ENCODE measurements around the gene ADORA1. TPM values are rescaled to one million over a fixed set of nuclear protein-coding genes. Genes with fewer than 3 reads are reported as not detected.

The ADORA1 gene
- total RNA-seq, 1 donor from 2014 or later, result 4.1 TPM

DNA sequence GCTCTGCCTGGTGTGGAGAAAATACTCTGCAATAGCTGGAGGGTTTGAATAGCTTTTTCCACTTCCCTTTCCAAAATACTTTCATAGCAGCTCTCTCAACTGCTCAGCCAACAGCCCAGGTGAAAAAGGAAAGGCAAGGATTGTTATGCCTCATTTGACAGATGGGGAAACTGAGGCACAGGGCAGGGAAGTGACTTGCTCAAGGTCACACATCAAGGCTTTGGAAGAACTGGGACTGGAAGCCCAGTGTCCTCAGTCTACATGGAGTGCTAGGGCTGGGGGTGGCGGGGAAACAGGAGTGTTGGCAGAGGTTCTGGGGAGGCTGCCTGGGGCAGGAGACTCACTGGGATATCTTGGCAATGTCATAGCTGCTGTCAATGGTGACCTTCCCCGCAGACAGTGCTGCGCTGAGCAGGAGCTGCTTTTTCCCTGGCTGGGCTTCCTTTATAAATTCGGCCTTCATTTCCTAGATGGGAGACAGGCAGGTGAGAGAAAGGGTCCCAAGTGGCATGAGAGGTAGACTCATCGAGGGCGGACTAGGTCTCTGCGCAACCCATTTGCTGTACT is 54.9 kb downstream of the ADORA1 start:
- H3K27ac ChIP-seq, result no peak overlapping the region
- H3K4me3 ChIP-seq, result no peak overlapping the region
- intact Hi-C loops (cut with DNase I), result no loop called here
- ATAC-seq (no peak), DNase-seq (peak; percentile 20)
- H3K36me3 ChIP-seq, result no peaks in the 10 kb centered on the region
- TF ChIP-seq, protein P1, sequence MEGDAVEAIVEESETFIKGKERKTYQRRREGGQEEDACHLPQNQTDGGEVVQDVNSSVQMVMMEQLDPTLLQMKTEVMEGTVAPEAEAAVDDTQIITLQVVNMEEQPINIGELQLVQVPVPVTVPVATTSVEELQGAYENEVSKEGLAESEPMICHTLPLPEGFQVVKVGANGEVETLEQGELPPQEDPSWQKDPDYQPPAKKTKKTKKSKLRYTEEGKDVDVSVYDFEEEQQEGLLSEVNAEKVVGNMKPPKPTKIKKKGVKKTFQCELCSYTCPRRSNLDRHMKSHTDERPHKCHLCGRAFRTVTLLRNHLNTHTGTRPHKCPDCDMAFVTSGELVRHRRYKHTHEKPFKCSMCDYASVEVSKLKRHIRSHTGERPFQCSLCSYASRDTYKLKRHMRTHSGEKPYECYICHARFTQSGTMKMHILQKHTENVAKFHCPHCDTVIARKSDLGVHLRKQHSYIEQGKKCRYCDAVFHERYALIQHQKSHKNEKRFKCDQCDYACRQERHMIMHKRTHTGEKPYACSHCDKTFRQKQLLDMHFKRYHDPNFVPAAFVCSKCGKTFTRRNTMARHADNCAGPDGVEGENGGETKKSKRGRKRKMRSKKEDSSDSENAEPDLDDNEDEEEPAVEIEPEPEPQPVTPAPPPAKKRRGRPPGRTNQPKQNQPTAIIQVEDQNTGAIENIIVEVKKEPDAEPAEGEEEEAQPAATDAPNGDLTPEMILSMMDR (IDR thresholded peaks at IDR 0.05), result no peak
- no peaks in the 10 kb centered on the region for H3K9me3 ChIP-seq
- peaks cover 6% of the 10 kb centered on the region for H3K4me1 ChIP-seq
- no peaks in the 10 kb centered on the region for H3K27me3 ChIP-seq

DNA sequence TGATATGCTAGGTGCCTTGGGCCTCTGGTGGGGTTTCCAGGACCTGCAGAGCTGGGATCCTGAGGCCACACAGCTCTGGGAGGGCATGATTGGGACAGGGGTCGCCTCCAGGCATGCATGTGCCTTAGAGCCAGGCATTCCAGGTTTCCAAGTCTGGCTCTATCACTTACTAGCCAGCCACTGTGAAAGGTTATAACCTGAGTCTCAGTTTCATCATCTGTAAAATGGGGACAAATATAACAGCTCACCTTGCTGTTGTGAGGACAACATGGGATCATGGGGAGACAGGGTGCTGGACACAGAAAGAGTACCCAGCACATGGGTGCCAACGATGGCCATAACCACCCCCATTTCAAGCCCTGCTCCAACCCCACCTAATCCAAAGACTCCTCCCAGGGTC is 56.3 kb downstream of the ADORA1 start:
- TF ChIP-seq, protein P1 (IDR thresholded peaks at IDR 0.05), result no peak
- intact Hi-C loops (cut with DNase I), result no loop called here
- Histone ChIP-seq H3K9me3 (no peaks in the 10 kb centered on the region), H3K36me3 (no peaks in the 10 kb centered on the region), H3K27me3 (no peaks in the 10 kb centered on the region), H3K27ac (no peak overlapping the region), H3K4me1 (peaks cover 6% of the 10 kb centered on the region), H3K4me3 (no peak overlapping the region)
- DNase-seq, result no peak
- no peak for ATAC-seq

DNA sequence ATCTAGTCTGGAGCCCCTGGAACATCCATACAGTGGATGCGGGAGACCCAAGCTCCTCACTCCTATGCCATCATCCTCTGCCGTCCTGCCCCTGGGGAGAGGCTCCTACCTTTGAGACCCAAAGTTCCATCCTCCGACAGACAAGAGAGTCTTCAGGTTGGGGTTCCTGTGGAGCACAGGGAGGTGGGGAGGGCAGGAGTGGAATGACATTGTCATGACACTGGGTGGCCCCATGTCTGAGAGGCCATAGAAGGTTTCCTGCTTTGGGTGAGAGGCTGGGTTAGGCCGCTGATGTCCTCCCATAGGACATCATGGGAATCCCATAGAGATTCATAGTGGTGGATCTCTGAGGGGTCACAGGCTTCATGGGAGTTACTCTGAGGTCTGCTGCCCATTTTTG is 56.9 kb downstream of the ADORA1 start:
- Histone ChIP-seq H3K27ac (no peak overlapping the region), H3K27me3 (no peaks in the 10 kb centered on the region), H3K36me3 (no peaks in the 10 kb centered on the region), H3K4me3 (no peak overlapping the region), H3K4me1 (peaks cover 6% of the 10 kb centered on the region), H3K9me3 (no peaks in the 10 kb centered on the region)
- intact Hi-C loops (cut with DNase I), result no loop called here
- peak; percentile 21 for DNase-seq
- TF ChIP-seq, protein P1 (IDR thresholded peaks at IDR 0.05), result no peak
- ATAC-seq, result no peak

DNA sequence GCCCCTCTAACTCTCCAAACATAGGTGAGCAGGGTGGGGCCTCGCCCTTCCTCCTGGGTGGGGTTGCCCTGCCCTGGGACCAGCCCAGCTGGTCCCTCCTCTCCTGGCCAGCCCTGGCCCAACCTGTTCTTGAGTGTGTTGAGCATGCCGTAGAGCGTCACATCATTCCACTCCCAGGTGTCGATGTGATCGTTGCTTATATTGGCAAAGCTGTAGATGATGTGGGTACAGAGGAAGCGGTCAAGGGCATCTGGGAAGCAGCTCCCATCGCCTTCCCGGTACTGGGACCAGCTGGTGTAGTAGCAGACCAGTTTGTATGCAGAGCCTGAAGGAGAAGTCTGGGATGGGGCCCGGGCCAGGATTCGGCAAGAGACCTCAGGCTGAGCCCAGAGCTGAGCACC is 57.5 kb downstream of the ADORA1 start:
- TF ChIP-seq, protein P1 (IDR thresholded peaks at IDR 0.05), result no peak
- intact Hi-C loops (cut with DNase I), result no loop called here
- ATAC-seq, result no peak
- Histone ChIP-seq H3K4me1 (peaks cover 6% of the 10 kb centered on the region), H3K4me3 (no peak overlapping the region), H3K27ac (no peak overlapping the region), H3K9me3 (no peaks in the 10 kb centered on the region), H3K27me3 (no peaks in the 10 kb centered on the region), H3K36me3 (no peaks in the 10 kb centered on the region)
- DNase-seq, result peak; percentile 57

DNA sequence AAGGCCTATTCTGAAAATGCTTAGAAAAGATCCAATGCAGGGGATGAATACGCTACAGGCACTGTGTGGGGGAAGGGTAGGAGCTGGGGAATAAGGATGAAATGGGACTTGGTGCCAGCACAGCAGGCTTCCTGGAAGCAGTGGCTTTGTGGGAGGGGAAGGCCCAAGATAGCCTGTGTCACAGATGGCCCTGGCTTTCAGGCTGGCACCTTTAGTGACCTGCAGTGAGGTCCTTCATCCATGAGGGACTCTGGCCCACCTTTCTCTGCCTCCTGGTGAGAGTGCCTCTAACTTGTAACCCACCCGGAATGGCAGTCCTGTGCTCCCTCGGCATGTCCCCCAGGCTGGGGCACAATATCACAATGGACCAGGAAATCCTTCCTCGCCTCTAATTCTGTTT is 58.1 kb downstream of the ADORA1 start:
- DNase-seq (peak; percentile 40), ATAC-seq (no peak)
- Histone ChIP-seq H3K4me3 (no peak overlapping the region), H3K36me3 (no peaks in the 10 kb centered on the region), H3K4me1 (peaks cover 6% of the 10 kb centered on the region), H3K9me3 (no peaks in the 10 kb centered on the region), H3K27me3 (no peaks in the 10 kb centered on the region), H3K27ac (no peak overlapping the region)
- intact Hi-C loops (cut with DNase I), result no loop called here
- TF ChIP-seq, protein P1 (IDR thresholded peaks at IDR 0.05), result no peak

DNA sequence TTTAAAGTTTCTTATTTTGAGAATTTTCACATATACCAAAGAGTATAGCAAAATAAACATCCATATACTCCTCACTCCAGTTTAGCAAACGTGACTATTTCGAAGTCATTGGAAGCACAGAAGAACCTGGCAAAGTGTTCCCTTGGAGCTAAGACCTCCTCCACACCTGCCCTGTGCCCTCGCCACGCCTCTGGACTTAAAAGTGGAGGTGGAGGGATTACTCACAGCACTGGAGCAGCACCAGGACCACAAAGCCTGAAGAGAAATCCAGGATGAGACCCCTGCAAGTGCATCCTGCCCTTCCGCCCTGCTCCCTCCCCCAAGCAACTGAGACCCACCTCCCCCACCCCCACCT is 58.5 kb downstream of the ADORA1 start:
- DNase-seq, result peak; percentile 57
- intact Hi-C loops (cut with DNase I), result no loop called here
- no peak for ATAC-seq
- TF ChIP-seq, protein P1 (IDR thresholded peaks at IDR 0.05), result no peak
- Histone ChIP-seq H3K27me3 (no peaks in the 10 kb centered on the region), H3K27ac (peak overlapping the region; percentile 40), H3K9me3 (no peaks in the 10 kb centered on the region), H3K36me3 (no peaks in the 10 kb centered on the region), H3K4me1 (peaks cover 6% of the 10 kb centered on the region), H3K4me3 (no peak overlapping the region)

Data from upper lobe of right lung (tissue), 1 donor.